DND-41 (cell line): Measurements from ENCODE around the gene ZDHHC18.

ENCODE experiments used
- CTCF ChIP-seq: IDR thresholded peaks from 2 replicates; pipeline ENCODE4 v1.5.1; 2012; ENCODE audit warnings: borderline replicate concordance, low read length, moderate library complexity, mild to moderate bottlenecking; ENCODE audit not compliant: poor library complexity, severe bottlenecking; ENCODE audit errors: extremely low read depth
- EZH2 ChIP-seq: IDR thresholded peaks from 3 replicates; pipeline ENCODE4 v1.6.1; 2012; ENCODE audit warnings: borderline replicate concordance, low read depth, mild to moderate bottlenecking, moderate library complexity, low read length, inconsistent platforms; ENCODE audit not compliant: severe bottlenecking

GRCh38 chr1:26889551-26890466 is 63.3 kb downstream of the ZDHHC18 start, which contains the start of gene GPN2:
- no peak for TF ChIP-seq CTCF
- no peak for TF ChIP-seq EZH2
